Adipocyte (in vitro differentiated cells): ENCODE data around the gene CA5A.

ENCODE experiments used
- DNase-seq: peaks from one replicate; pipeline ENCODE4 v3.0.0-alpha.2; 2015; ENCODE audit warnings: low read depth
- H3K27me3 ChIP-seq: replicated peaks from 2 replicates; pipeline ENCODE4 v1.7.0; 2013; ENCODE audit warnings: mild to moderate bottlenecking, low read length, moderate library complexity; ENCODE audit not compliant: control insufficient read depth, insufficient read depth
- H3K36me3 ChIP-seq: 2 replicates; pipeline ENCODE4 v1.7.0; 2013; ENCODE audit warnings: low read length, mild to moderate bottlenecking, moderate library complexity; ENCODE audit not compliant: control insufficient read depth, insufficient read depth, severe bottlenecking
- H3K4me1 ChIP-seq: 2 replicates; pipeline ENCODE4 v1.7.0; 2013; ENCODE audit warnings: mild to moderate bottlenecking, low read length, moderate library complexity; ENCODE audit not compliant: control insufficient read depth, insufficient read depth
- H3K4me3 ChIP-seq: 2 replicates; pipeline ENCODE4 v1.7.0; 2013; ENCODE audit warnings: mild to moderate bottlenecking, low read length, moderate library complexity
- H3K9ac ChIP-seq: 2 replicates; pipeline ENCODE4 v1.7.0; 2013; ENCODE audit warnings: mild to moderate bottlenecking, low read length, moderate library complexity
- H3K9me3 ChIP-seq: 2 replicates; pipeline ENCODE4 v1.7.0; 2013; ENCODE audit warnings: mild to moderate bottlenecking, low read length, moderate library complexity; ENCODE audit not compliant: control insufficient read depth

CA5A gene

GRCh38 chr16:87841340-87842208, 94.8 kb downstream of the CA5A start:
- no peak overlapping the region for H3K4me3 ChIP-seq
- no peak for DNase-seq
- no peaks in the 10 kb centered on the region for H3K9me3 ChIP-seq
- H3K9ac ChIP-seq: no peak overlapping the region
- peaks cover 25% of the 10 kb centered on the region for H3K36me3 ChIP-seq
- H3K27me3 ChIP-seq: no peaks in the 10 kb centered on the region
- H3K4me1 ChIP-seq: peaks cover 6% of the 10 kb centered on the region

- Histone ChIP-seq H3K36me3 (peaks cover 33% of the 10 kb centered on the region), H3K4me3 (no peak overlapping the region), H3K27me3 (no peaks in the 10 kb centered on the region), H3K9ac (no peak overlapping the region), H3K9me3 (no peaks in the 10 kb centered on the region), H3K4me1 (peaks cover 6% of the 10 kb centered on the region)
- no peak for DNase-seq
Observed at GRCh38 chr16:87840271-87840978, 95.9 kb downstream of the CA5A start.

GRCh38 chr16:87839542-87840270, 96.6 kb downstream of the CA5A start:
- H3K27me3 ChIP-seq: no peaks in the 10 kb centered on the region
- no peaks in the 10 kb centered on the region for H3K9me3 ChIP-seq
- H3K4me1 ChIP-seq: peaks cover 6% of the 10 kb centered on the region
- peaks cover 33% of the 10 kb centered on the region for H3K36me3 ChIP-seq
- no peak overlapping the region for H3K9ac ChIP-seq
- no peak for DNase-seq
- H3K4me3 ChIP-seq: no peak overlapping the region

- Histone ChIP-seq H3K36me3 (peaks cover 38% of the 10 kb centered on the region), H3K27me3 (no peaks in the 10 kb centered on the region), H3K4me1 (peaks cover 6% of the 10 kb centered on the region), H3K4me3 (no peak overlapping the region), H3K9me3 (no peaks in the 10 kb centered on the region), H3K9ac (no peak overlapping the region)
- no peak for DNase-seq
Observed at GRCh38 chr16:87838643-87839541, 97.4 kb downstream of the CA5A start.
